C4-2B (cell line): ENCODE results near the gene NPLOC4.

Source experiments
- CTCF ChIP-seq: fragments of 450-650 bp; conservative IDR thresholded peaks from 2 replicates; pipeline ENCODE4 v1.5.1; 2017; ENCODE audit warnings: mild to moderate bottlenecking
- ZFX ChIP-seq: fragments of 450-650 bp; IDR thresholded peaks from 2 replicates; pipeline ENCODE4 v1.6.1; 2017

- TF ChIP-seq CTCF (no peak), ZFX (no peak)
These were observed 1.5 kb downstream of the NPLOC4 start for GRCh38 chr17:81635431-81635830.
